ENCODE results near the gene GPR160. TPM values are rescaled to one million over a fixed set of nuclear protein-coding genes. Genes with fewer than 3 reads are reported as not detected.

Gene GPR160
- total and polyA plus RNA-seq, 2 of the 13 experiments (the other 11 are each of a cell fraction or from before 2014, with no cell fraction given), result 12.1 to 23.2 TPM

DNA sequence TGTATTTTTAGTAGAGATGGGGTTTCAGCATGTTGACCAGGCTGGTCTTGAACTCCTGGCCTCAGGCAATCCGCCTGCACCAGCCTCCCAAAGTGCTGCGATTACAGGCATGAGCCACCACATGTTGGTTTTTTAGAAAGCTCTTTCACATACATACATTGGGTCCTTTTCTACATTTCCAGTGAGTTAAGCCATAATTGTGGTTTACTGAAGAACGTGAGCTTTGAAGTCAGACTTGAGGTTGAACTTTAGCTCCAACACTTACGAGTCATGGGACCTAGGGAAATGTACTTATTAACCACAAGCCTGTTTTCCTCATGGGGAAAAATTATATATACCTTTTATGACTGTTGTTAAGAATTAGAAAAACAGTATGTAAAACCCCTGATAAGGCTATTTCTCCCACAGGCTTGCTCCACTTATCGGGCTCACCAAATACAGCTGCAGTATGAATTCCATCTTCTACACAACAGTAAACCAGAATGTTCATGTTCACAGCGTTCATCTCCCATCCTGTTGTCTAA, 39.0 kb downstream of the GPR160 start (continued):
- TF ChIP-seq, protein P1, sequence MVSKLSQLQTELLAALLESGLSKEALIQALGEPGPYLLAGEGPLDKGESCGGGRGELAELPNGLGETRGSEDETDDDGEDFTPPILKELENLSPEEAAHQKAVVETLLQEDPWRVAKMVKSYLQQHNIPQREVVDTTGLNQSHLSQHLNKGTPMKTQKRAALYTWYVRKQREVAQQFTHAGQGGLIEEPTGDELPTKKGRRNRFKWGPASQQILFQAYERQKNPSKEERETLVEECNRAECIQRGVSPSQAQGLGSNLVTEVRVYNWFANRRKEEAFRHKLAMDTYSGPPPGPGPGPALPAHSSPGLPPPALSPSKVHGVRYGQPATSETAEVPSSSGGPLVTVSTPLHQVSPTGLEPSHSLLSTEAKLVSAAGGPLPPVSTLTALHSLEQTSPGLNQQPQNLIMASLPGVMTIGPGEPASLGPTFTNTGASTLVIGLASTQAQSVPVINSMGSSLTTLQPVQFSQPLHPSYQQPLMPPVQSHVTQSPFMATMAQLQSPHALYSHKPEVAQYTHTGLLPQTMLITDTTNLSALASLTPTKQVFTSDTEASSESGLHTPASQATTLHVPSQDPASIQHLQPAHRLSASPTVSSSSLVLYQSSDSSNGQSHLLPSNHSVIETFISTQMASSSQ (IDR thresholded peaks at IDR 0.05; ENCODE audit: low read depth), result no peak; the same call in 1 of the 2 replicates
- TF ChIP-seq, protein P1 (CRISPR knock-in tag; IDR thresholded peaks at IDR 0.05; ENCODE audit: borderline replicate concordance), result peak; percentile 43; the same call in 1 of the 2 replicates
- TF ChIP-seq TCF7L2 (IDR thresholded peaks at IDR 0.05; ENCODE audit: low read depth, low read length), result 0 out of 2 replicates have a peak, but pooled peaks have one; percentile 28
- no peak for TF ChIP-seq STAG1 (CRISPR knock-in tag; IDR thresholded peaks at IDR 0.05)
- TF ChIP-seq ZNF282 (IDR thresholded peaks at IDR 0.05; ENCODE audit: partially characterized antibody), result no peak
- TF ChIP-seq, protein P2, sequence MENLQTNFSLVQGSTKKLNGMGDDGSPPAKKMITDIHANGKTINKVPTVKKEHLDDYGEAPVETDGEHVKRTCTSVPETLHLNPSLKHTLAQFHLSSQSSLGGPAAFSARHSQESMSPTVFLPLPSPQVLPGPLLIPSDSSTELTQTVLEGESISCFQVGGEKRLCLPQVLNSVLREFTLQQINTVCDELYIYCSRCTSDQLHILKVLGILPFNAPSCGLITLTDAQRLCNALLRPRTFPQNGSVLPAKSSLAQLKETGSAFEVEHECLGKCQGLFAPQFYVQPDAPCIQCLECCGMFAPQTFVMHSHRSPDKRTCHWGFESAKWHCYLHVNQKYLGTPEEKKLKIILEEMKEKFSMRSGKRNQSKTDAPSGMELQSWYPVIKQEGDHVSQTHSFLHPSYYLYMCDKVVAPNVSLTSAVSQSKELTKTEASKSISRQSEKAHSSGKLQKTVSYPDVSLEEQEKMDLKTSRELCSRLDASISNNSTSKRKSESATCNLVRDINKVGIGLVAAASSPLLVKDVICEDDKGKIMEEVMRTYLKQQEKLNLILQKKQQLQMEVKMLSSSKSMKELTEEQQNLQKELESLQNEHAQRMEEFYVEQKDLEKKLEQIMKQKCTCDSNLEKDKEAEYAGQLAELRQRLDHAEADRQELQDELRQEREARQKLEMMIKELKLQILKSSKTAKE (CRISPR knock-in tag; IDR thresholded peaks at IDR 0.05; ENCODE audit: borderline replicate concordance), result no peak
- TF ChIP-seq SRY (CRISPR knock-in tag; IDR thresholded peaks at IDR 0.05), result no peak
- TF ChIP-seq NFE2 (CRISPR knock-in tag; IDR thresholded peaks at IDR 0.05), result no peak
- TF ChIP-seq THAP9 (CRISPR knock-in tag; IDR thresholded peaks at IDR 0.05; ENCODE audit: borderline replicate concordance), result no peak
- TF ChIP-seq MAX (IDR thresholded peaks at IDR 0.05), result peak; percentile 45
- no peak for TF ChIP-seq ZNF230 (CRISPR knock-in tag; IDR thresholded peaks at IDR 0.05)
- TF ChIP-seq ZNF547 (CRISPR knock-in tag; IDR thresholded peaks at IDR 0.05), result no peak
- no peak for TF ChIP-seq BCLAF1 (IDR thresholded peaks at IDR 0.05)
- TF ChIP-seq ZNF878 (CRISPR knock-in tag; IDR thresholded peaks at IDR 0.05), result no peak
- TF ChIP-seq ZNF660 (CRISPR knock-in tag; IDR thresholded peaks at IDR 0.05; ENCODE audit: borderline replicate concordance, low read depth), result no peak
- no peak for TF ChIP-seq HHEX (CRISPR knock-in tag; IDR thresholded peaks at IDR 0.05)
- TF ChIP-seq SMARCC2 (IDR thresholded peaks at IDR 0.05), result no peak
- TF ChIP-seq TOPORS (CRISPR knock-in tag; IDR thresholded peaks at IDR 0.05), result no peak
- TF ChIP-seq ZSCAN29 (CRISPR knock-in tag; conservative IDR thresholded peaks at IDR 0.05), result no peak
